Measurements from ENCODE around the gene COL6A1. TPM values are rescaled to one million over a fixed set of nuclear protein-coding genes. Genes with fewer than 3 reads are reported as not detected.

COL6A1 gene
- total RNA-seq, 1 experiment from 2014 or later: 393 TPM

DNA sequence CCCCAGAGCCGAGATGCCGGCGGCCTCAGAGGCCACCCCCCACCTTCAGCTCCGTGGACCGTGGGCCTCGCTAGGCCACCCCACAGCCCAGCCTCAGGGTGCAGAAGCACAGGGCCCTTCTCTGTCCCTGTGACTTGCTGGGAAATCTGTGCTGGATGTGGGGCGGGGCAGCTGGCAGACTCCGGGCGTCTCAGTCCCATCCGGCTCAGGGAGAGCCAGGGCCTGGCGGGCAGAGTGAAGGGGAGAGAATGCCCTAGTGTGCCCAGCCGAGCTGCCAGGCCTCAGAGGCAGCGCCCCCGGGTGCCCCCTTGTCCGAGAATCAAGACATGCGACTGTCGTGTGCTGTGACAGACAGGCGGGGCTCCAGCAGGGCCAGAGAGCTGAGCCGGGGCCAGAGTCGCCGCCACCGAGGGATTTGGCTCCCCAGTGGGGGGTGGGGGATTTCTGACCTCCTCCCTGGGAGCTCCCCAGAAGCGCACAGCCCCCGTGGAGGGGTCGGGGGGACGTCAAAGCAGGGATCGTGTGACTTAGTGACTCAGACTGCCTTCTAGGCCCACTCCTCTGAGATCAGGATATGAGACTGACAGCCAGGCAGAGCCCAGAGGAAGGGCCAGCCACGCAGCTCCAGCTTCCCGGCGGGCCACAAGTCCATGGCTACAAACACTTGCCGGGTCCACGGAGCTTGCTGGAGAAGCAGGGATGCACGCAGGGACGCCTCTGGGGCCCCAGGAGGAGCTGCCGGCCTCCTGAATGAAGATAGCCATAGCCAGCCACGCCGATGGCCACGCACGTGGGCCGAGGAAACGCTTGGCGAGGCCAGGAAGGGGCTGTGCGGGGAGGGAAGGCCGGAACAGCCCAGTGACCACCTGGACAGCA lies 11.9 kb downstream of the COL6A1 start:
- DNase-seq (ENCODE audit: low spot score): no peak

- no peak for DNase-seq (ENCODE audit: low spot score)
These were observed 12.6 kb downstream of the COL6A1 start for GRCh38 chr21:45994086-45994661.

- no peak for DNase-seq (ENCODE audit: low spot score)
These were observed 13.5 kb downstream of the COL6A1 start for GRCh38 chr21:45994759-45995685.

DNA sequence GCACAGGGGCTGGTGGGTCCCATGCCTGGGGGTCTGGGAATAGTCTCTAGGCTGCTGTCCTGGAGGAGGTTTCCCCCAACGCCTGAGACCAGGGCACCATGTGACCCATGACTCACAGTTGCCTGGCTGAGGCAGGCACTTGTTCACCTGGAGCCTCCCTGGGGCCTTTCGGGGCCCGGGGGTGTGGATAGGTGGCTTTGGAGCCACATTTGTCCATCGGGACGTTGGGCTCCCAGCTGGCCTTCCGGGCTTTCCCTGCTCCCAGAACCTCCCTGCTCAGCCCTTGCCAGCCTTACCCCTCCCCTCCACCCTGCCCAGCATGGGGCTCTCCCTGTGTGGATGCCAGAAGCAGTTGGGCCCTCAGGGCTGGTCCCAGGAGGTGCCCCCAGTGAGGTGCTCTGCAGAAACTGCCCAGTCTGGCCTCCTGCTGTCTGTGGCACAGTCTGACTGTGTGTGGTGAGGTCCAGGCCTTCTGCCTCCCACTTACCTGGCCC lies 14.2 kb downstream of the COL6A1 start:
- peak; percentile 46 for DNase-seq (ENCODE audit: low spot score)

- DNase-seq (ENCODE audit: low spot score): no peak
These were observed 15.0 kb downstream of the COL6A1 start for GRCh38 chr21:45996311-45997204.

DNA sequence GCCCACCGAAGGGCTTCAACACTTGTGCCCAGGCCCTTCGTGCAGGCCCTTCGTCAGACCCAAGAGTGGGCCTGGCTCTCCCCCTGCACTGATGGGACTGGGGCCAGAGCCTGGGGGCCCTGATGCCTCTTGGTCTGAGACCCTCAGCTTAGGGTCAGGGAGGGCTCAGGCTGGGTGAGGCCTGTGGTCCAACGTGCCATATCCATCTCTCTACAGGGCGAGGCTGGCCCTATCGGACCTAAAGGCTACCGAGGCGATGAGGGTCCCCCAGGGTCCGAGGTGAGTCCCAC lies 15.6 kb downstream of the COL6A1 start:
- DNase-seq (ENCODE audit: low spot score): no peak

GRCh38 chr21:45997495-45998275 lies 16.1 kb downstream of the COL6A1 start:
- DNase-seq (ENCODE audit: low spot score): no peak

- DNase-seq (ENCODE audit: low spot score): no peak
These were observed 16.7 kb downstream of the COL6A1 start for GRCh38 chr21:45998276-45998701.

DNA sequence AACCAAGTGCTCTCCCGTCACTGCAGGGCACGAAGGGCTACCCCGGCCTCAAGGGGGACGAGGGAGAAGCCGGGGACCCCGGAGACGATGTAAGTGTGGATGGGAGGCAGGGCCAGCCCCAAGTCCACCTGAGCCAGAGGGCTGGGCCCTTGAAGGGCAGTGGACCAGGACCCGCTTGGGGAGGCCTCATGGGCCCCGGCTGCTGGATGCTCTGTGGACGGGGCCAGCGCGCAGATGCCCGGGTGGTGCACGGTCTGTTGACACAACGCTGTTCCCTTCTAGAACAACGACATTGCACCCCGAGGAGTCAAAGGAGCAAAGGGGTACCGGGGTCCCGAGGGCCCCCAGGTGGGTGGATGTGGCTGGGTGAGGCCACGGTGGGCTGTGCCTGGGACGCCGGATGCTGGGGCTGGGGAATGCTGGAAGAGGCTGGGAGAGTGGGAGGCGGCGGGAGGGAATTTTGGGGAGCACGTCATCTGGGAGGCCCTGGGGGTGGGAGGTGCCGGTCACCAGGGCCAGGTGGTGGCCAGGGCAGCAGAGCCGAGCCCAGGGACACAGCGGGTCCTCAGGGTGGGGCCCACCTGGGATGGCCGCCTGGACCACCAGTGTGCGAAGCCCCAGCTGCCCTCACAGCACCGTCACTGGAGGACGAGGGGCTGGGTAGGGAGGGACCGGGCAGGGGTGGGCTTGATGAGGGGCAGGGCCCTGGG lies 17.5 kb downstream of the COL6A1 start:
- no peak for DNase-seq (ENCODE audit: low spot score)

- no peak for DNase-seq (ENCODE audit: low spot score)
These were observed 18.1 kb downstream of the COL6A1 start for GRCh38 chr21:45999581-46000181.

- DNase-seq (ENCODE audit: low spot score): no peak
These were observed 18.7 kb downstream of the COL6A1 start for GRCh38 chr21:46000182-46000730.

GRCh38 chr21:46000731-46001641 lies 19.4 kb downstream of the COL6A1 start:
- DNase-seq (ENCODE audit: low spot score): no peak

DNA sequence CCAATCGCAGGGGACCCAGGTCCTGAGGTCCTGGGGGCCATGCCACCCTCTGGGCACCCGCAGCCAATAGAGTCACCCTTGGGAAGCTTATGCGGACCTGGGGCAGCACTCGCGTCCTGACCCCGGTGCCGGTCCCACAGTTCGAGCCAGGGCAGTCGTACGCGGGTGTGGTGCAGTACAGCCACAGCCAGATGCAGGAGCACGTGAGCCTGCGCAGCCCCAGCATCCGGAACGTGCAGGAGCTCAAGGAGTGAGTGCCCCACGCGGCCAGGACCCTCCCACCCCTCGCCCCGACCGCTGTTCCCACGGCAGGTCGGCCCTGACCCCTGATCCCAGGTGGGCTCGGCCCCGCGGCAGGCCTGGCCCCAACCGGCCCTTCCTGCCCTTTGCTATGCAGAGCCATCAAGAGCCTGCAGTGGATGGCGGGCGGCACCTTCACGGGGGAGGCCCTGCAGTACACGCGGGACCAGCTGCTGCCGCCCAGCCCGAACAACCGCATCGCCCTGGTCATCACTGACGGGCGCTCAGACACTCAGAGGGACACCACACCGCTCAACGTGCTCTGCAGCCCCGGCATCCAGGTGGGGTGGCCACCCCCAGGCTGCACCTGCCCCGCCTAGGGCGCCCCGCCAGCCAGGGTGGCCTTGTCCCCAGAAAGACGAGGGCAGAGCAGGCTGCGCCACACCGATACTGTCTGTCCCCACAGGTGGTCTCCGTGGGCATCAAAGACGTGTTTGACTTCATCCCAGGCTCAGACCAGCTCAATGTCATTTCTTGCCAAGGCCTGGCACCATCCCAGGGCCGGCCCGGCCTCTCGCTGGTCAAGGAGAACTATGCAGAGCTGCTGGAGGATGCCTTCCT lies 20.5 kb downstream of the COL6A1 start:
- no peak for DNase-seq (ENCODE audit: low spot score)

- no peak for DNase-seq (ENCODE audit: low spot score)
These were observed 21.4 kb downstream of the COL6A1 start for GRCh38 chr21:46002841-46003574.

DNA sequence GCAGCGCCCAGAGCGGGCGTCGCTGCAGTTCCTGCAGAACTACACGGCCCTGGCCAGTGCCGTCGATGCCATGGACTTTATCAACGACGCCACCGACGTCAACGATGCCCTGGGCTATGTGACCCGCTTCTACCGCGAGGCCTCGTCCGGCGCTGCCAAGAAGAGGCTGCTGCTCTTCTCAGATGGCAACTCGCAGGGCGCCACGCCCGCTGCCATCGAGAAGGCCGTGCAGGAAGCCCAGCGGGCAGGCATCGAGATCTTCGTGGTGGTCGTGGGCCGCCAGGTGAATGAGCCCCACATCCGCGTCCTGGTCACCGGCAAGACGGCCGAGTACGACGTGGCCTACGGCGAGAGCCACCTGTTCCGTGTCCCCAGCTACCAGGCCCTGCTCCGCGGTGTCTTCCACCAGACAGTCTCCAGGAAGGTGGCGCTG lies 22.0 kb downstream of the COL6A1 start:
- DNase-seq (ENCODE audit: low spot score): no peak

- DNase-seq (ENCODE audit: low spot score): no peak
These were observed 22.7 kb downstream of the COL6A1 start for GRCh38 chr21:46004168-46004861.

Data from A172 (cell line).